Muscle of arm (tissue), 14 donors: ENCODE measurements around the gene SGF29. TPM values are rescaled to one million over a fixed set of nuclear protein-coding genes. Genes with fewer than 3 reads are reported as not detected.
"Not testable (repeated sequence)": the region's sequence is repeated elsewhere in the genome, so short reads cannot be mapped to it uniquely, and the experiment has no call there.

Experiments
- DNase-seq: peaks from one replicate; pipeline ENCODE4 v3.0.0-alpha.2; 2013
- long read RNA-seq, 11 donors: transcript quantifications; one replicate each; lab custom pipeline, GENCODE V29; 2026
- polyA plus RNA-seq, 12 donors: library from polyadenylated mRNA; unstranded; fragments of 120-200 nt; gene quantifications; one replicate each; pipeline ENCODE4 v1.2.1, GENCODE V29; 2013; ENCODE audit not compliant: insufficient read length in 12 of 12

The SGF29 gene
- polyA plus RNA-seq = 10 to 100 TPM in 10 of 12 donors, 1 to 10 TPM in 1, not detected in 1; 8.4 to 26.0 (median 14.8) TPM
- long read RNA-seq, donor 1, transcript SGF29-201 (10 exons, 1,153 nt) = major isoform, 5 of 10 reads
- long read RNA-seq, donor 1, partial matches to known transcripts = 0 of 10 reads
- long read RNA-seq, donor 1, other reads (novel, unspliced or antisense) = 0 of 10 reads
- long read RNA-seq, donor 2, transcript SGF29-201 (10 exons, 1,153 nt) = major isoform, 5 of 7 reads
- long read RNA-seq, donor 2, partial matches to known transcripts = 0 of 7 reads
- long read RNA-seq, donor 2, other reads (novel, unspliced or antisense) = 0 of 7 reads
- long read RNA-seq, donor 3, partial matches to known transcripts = 0 of 2 reads
- long read RNA-seq, donor 3, other reads (novel, unspliced or antisense) = 0 of 2 reads
- long read RNA-seq, donor 4, partial matches to known transcripts = 0 of 2 reads
- long read RNA-seq, donor 4, other reads (novel, unspliced or antisense) = 0 of 2 reads
- long read RNA-seq, donor 5, transcript SGF29-201 (10 exons, 1,153 nt) = major isoform, 7 of 9 reads
- long read RNA-seq, donor 5, partial matches to known transcripts = 0 of 9 reads
- long read RNA-seq, donor 5, other reads (novel, unspliced or antisense) = 0 of 9 reads
- long read RNA-seq, donor 6, partial matches to known transcripts = 0 of 3 reads
- long read RNA-seq, donor 6, other reads (novel, unspliced or antisense) = 0 of 3 reads
- long read RNA-seq, donor 7, partial matches to known transcripts = 0 of 2 reads
- long read RNA-seq, donor 7, other reads (novel, unspliced or antisense) = 0 of 2 reads
- long read RNA-seq, donor 8, partial matches to known transcripts = 0 of 3 reads
- long read RNA-seq, donor 8, other reads (novel, unspliced or antisense) = 0 of 3 reads
- long read RNA-seq, donor 9, partial matches to known transcripts = 0 of 3 reads
- long read RNA-seq, donor 9, other reads (novel, unspliced or antisense) = 0 of 3 reads
- long read RNA-seq, donor 10, transcript SGF29-201 (10 exons, 1,153 nt) = major isoform, 8 of 8 reads
- long read RNA-seq, donor 10, partial matches to known transcripts = 0 of 8 reads
- long read RNA-seq, donor 10, other reads (novel, unspliced or antisense) = 0 of 8 reads
- long read RNA-seq, donor 11 = 0 reads

- DNase-seq = peak; percentile 89
Observed at GRCh38 chr16:28553776-28554633, at the start of gene SGF29. TSS of gene SGF29 (plus strand) at chr16:28553920. CDS start at chr16:28581070, 27,150 bp downstream.

GRCh38 chr16:28504707-28505404, 48.9 kb upstream of the SGF29 start:
- DNase-seq = no peak

DNA sequence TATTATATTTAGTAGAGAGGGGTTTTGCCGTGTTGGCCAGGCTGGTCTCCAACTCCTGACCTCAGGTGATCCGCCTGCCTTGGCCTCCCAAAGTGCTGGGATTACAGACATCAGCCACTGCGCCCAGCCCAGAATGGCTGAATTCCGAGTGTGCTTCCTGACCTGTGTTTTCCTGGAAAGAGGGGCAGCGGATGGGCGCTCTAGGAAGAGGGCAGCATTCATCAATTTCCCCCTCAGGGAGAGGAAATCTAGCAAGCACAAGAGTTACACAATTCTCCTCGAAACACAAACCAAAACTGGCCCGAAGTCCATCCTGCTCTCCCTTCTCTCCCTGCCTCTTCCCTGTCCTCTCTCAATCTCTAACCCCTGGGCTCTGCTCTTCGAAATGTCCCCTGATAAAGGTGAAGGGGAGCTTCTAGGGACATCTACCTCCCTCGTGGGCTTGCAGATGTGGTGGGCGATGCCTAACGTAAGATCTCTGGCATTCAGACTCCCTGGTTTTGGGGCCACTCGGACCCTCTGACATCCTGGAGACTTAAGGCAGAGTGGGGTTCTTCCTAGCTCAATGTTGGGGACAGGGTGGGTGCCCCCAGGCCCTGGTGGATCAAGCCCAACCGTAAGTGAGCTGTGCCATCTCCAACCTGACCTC, 48.1 kb upstream of the SGF29 start:
- no peak for DNase-seq

DNA sequence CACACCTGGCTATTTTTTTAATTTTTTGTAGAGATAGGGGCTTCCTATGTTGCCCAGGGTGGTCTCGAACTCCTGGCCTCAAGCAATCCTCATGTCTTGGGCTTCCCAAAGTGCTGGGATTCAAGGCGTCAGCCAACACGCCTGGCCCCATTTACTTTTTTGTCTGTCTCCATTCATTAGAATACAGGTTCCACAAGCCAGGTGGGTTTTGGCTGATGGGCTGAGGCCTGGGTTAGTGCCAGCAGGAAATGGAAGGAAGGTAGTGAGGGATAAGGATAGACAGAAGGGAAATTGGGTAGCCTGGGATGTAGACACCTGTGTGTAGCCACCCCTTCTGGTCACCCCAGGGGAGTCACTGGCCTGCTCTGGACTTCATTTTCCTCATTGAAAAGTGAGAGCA, 42.7 kb upstream of the SGF29 start:
- no peak for DNase-seq

GRCh38 chr16:28511801-28512789, 41.6 kb upstream of the SGF29 start:
- DNase-seq = no peak

- DNase-seq = no peak
Observed at GRCh38 chr16:28513484-28514181, 40.1 kb upstream of the SGF29 start.

DNA sequence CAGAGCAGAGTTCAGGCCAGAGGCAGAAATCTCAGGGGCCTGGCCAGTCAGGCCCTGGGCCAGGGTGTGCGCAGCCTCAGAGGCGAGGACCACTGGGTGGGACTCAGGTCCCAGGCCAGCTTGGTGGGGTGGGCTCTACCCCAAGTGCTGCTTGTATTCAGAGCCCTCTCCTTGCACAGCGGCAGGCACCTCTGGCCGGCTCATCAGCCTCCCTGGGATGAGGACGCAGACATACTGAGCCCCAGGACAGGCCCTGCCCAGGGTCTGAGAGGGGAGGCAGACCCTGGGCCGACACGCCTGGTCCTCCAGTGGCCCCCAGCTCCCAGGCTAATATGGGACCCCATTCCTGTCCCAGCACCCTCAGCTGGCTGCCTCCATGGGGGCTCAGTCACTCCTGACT, 39.5 kb upstream of the SGF29 start:
- DNase-seq = no peak

DNA sequence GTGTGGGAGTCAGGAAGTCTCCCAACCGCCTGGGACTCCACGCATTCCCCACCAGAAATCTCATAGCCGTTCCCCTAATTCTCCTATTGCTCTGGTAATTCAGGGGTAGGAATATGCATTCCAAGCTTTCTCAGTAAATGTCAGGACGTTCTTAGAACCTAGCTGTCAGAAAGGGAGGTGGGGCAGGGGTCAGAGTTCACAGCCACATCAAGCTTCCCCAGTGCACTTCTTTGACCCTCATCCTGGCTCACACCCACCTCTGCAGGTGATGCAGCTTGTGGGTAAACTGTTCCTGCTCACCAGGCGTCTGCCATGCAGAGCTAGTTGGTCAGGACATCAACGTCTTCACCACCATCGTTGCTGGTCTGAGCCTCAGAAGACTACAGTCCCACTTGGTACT, 33.0 kb upstream of the SGF29 start:
- no peak for DNase-seq

DNA sequence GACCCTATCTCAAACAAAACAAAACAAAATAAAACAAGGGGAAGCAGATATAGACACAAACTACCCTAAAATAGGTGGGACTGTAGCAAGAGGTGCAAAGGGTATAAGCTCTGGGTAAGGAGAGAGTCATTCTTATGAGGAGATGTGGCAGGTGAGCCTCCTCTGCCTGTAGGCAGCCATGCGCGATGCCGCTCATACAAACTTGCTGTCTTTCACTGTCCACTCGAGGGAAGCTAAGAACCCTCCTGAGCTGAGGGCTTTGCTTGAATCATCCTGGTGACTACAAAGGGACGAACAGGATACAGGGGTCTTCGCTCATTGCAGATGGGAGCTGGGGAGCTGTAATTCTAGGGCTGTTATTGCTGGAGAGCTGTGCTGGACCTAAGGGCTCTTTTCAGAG, 32.3 kb upstream of the SGF29 start:
- no peak for DNase-seq

GRCh38 chr16:28522792-28523191, 30.9 kb upstream of the SGF29 start:
- DNase-seq = no peak

GRCh38 chr16:28524681-28525171, 29.0 kb upstream of the SGF29 start:
- DNase-seq = no peak

DNA sequence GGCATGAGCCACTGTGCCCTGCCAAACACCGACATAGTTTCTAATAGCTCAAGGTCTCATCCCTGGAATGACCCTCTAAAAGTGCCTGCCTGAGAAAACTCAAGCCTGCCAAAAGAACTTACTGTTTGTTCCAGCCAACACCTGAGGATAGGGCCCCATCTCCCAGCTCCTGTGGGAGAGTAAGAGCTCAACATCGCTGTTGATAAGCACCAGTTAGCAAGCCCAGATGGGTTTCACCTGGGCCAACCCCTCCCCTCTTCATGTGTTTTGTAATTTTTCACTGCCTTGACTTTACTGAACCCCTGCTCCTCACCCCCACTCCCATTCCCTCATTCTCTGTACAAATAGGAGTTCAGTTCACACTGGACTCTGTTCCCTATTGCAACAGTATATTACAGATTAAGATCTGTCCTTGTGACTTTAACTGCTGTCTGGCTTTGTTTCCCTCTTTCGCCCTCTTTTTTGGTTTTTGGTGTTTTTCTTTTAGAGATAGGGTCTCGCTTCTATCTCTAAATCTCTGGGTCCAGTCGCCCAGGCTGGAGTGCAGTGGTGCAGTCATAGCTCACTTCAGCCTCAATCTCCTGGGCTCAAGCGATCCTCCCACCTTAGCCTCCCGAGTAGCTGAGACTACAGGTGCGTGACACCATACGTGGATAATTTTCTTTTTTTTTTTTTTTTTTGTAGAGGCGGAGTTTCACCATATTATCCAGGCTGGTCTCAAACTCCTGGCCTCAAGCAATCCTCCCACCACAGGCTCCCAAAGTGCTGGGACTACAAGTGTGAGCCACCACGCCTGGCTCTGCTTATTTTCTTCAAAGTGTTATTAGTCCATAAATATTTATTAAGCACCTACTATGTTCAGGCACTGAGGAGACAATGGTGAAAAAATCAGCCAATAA, 27.3 kb upstream of the SGF29 start:
- DNase-seq = no peak

- DNase-seq = not testable (repeated sequence)
Observed at GRCh38 chr16:28527100-28527785, 26.5 kb upstream of the SGF29 start.

GRCh38 chr16:28527985-28528384, 25.7 kb upstream of the SGF29 start:
- no peak for DNase-seq

- DNase-seq = no peak
Observed at GRCh38 chr16:28528463-28528867, 25.3 kb upstream of the SGF29 start.

- DNase-seq = no peak
Observed at GRCh38 chr16:28529124-28529523, 24.6 kb upstream of the SGF29 start.
